K562 (cell line): ENCODE results near the gene IGSF3. TPM values are rescaled to one million over a fixed set of nuclear protein-coding genes. Genes with fewer than 3 reads are reported as not detected.
A peak's percentile ranks its signal among the peaks of the same experiment; 100 is the strongest.

Experiments
- CREB1 ChIP-seq, 2 experiments: sonication (generic) in 1 of 2; formaldehyde crosslinking in 1 of 2; IDR thresholded peaks; 2 replicates each; pipeline versions ENCODE4 v1.6.1 to v1.8.0; 2012 to 2022; ENCODE audit warnings: inconsistent platforms in 1 of 2, mild to moderate bottlenecking in 1 of 2, missing genetic modification reagents in 1 of 2, moderate library complexity in 1 of 2
- ETV5 ChIP-seq: sonication (generic); formaldehyde crosslinking; IDR thresholded peaks from 2 replicates; pipeline ENCODE4 v1.4.0; 2020; ENCODE audit warnings: low read depth, mild to moderate bottlenecking, missing genetic modification reagents
- FOXA1 ChIP-seq: fragments of 450-650 bp; IDR thresholded peaks from 2 replicates; pipeline ENCODE4 v1.6.1; 2016; ENCODE audit warnings: mild to moderate bottlenecking, borderline replicate concordance
- GATA2 ChIP-seq: sonication (generic); formaldehyde crosslinking; IDR thresholded peaks from 2 replicates; pipeline ENCODE4 v1.4.0; 2020; ENCODE audit warnings: mild to moderate bottlenecking, missing genetic modification reagents
- GTF2A2 ChIP-seq: IDR thresholded peaks from 2 replicates; pipeline ENCODE4 v1.6.1; 2016; ENCODE audit warnings: mild to moderate bottlenecking, missing genetic modification characterization, missing compliant biosample characterization
- HES1 ChIP-seq: fragments of 450-650 bp; IDR thresholded peaks from 2 replicates; pipeline ENCODE4 v1.6.1; 2016; ENCODE audit warnings: low read depth, mild to moderate bottlenecking, moderate library complexity
- IRF9 ChIP-seq: fragments of 450-650 bp; IDR thresholded peaks from 2 replicates; pipeline ENCODE4 v1.6.1; 2016; ENCODE audit warnings: missing biosample characterization, missing genetic modification characterization
- KDM4B ChIP-seq, 2 experiments: fragments of 450-650 bp in 1 of 2; sonication (generic) in 1 of 2; IDR thresholded peaks; 2 replicates each; pipeline ENCODE4 v1.6.1; 2016 to 2017; ENCODE audit warnings: borderline replicate concordance in 2 of 2, antibody characterized with exemption in 1 of 2, low read depth in 1 of 2, mild to moderate bottlenecking in 1 of 2
- LCOR ChIP-seq: sonication (generic); formaldehyde crosslinking; IDR thresholded peaks from 2 replicates; pipeline ENCODE4 v1.8.0; 2022; ENCODE audit warnings: mild to moderate bottlenecking, missing genetic modification reagents
- MCM3 ChIP-seq: fragments of 450-650 bp; IDR thresholded peaks from 2 replicates; pipeline ENCODE4 v1.6.1; 2016
- PCBP1 ChIP-seq: fragments of 200-400 bp; formaldehyde crosslinking; IDR thresholded peaks from 2 replicates; pipeline ENCODE4 v1.6.1; 2018; ENCODE audit warnings: mild to moderate bottlenecking, low read depth, low read length; ENCODE audit not compliant: poor library complexity, severe bottlenecking
- PML ChIP-seq: IDR thresholded peaks from 2 replicates; pipeline ENCODE4 v1.6.1; 2012; ENCODE audit warnings: low read length, inconsistent platforms
- PPARD ChIP-seq: fragments of 250-450 bp; sonication (Bioruptor Pico); IDR thresholded peaks from 2 replicates; pipeline ENCODE4 v1.8.0; 2022; ENCODE audit warnings: inconsistent platforms, mild to moderate bottlenecking, moderate library complexity
- RHOXF2B ChIP-seq: fragments of 250-450 bp; sonication (Bioruptor Pico); conservative IDR thresholded peaks from 2 replicates; pipeline ENCODE4 v1.5.1; 2021
- SAFB2 ChIP-seq: fragments of 200-400 bp; formaldehyde crosslinking; IDR thresholded peaks from 2 replicates; pipeline ENCODE4 v1.6.1; 2018; ENCODE audit warnings: borderline replicate concordance, low read length, low read depth, moderate library complexity; ENCODE audit not compliant: severe bottlenecking
- SREBF1 ChIP-seq: fragments of 150-350 bp; IDR thresholded peaks from 2 replicates; pipeline ENCODE4 v1.6.1; 2014; ENCODE audit warnings: antibody characterized with exemption, low read depth, low read length, borderline replicate concordance
- SRF ChIP-seq, 2 experiments: fragments of 250-450, 450-650 bp in 1 of 2; sonication (Bioruptor Pico) in 1 of 2; sonication (generic) in 1 of 2; formaldehyde crosslinking; IDR thresholded peaks; 2 replicates each; pipeline versions ENCODE4 v1.5.0 to v1.5.1; 2020 to 2022; ENCODE audit warnings: mild to moderate bottlenecking in 1 of 2, missing genetic modification reagents in 1 of 2
- STAG1 ChIP-seq: sonication (generic); formaldehyde crosslinking; IDR thresholded peaks from 2 replicates; pipeline ENCODE4 v1.5.0; 2020; ENCODE audit warnings: missing genetic modification reagents, borderline replicate concordance
- THAP7 ChIP-seq: fragments of 250-450 bp; sonication (Bioruptor Pico); IDR thresholded peaks from 2 replicates; pipeline ENCODE4 v1.5.0; 2021
- XRCC4 ChIP-seq: IDR thresholded peaks from one replicate; pipeline ENCODE4 v1.6.1; 2011; ENCODE audit not compliant: insufficient read depth, insufficient read length; ENCODE audit errors: extremely low read depth
- ZC3H4 ChIP-seq: sonication (generic); formaldehyde crosslinking; IDR thresholded peaks from 2 replicates; pipeline ENCODE4 v1.9.0; 2021; ENCODE audit warnings: missing genetic modification reagents, borderline replicate concordance
- ZNF280B ChIP-seq: fragments of 250-450 bp; sonication (Bioruptor Pico); IDR thresholded peaks from 2 replicates; pipeline ENCODE4 v1.5.1; 2021; ENCODE audit warnings: mild to moderate bottlenecking
- ZNF77 ChIP-seq: fragments of 250-450 bp; sonication (Bioruptor Pico); IDR thresholded peaks from 2 replicates; pipeline ENCODE4 v1.5.0; 2020
- ZNF780A ChIP-seq: fragments of 250-450 bp; sonication (Bioruptor Pico); IDR thresholded peaks from 2 replicates; pipeline ENCODE4 v1.5.0; 2021; ENCODE audit warnings: mild to moderate bottlenecking
- ZNF79 ChIP-seq: fragments of 250-450 bp; sonication (Bioruptor Pico); IDR thresholded peaks from 2 replicates; pipeline ENCODE4 v1.4.0; 2020; ENCODE audit warnings: low read depth, mild to moderate bottlenecking, moderate library complexity
- polyA plus RNA-seq, 8 experiments: library from polyadenylated mRNA; depleted of rRNA in 4 of 8; stranded (reverse) in 5 of 8; unstranded in 3 of 8; fragments of >200 nt; fragmentation: Nextera tagmentation in 2 of 8; fragmentation: Illumina TruSeq in 1 of 8; extraction: Ambion mirVana in 2 of 8; extraction: Trizol in 1 of 8; gene quantifications; 2 replicates each; pipeline versions ENCODE4 v1.2.1 to v1.2.3, GENCODE V29; 2011 to 2014; ENCODE audit warnings: inconsistent platforms in 1 of 8, missing spikeins in 1 of 8
- total RNA-seq, 7 experiments: library from RNA; depleted of rRNA in 6 of 7; stranded (reverse); fragments of >200 nt in 6 of 7; fragmentation: Illumina TruSeq in 2 of 7; extraction: Trizol in 2 of 7; gene quantifications; 2 replicates each; pipeline versions ENCODE4 v1.2.1 to v1.2.3, GENCODE V29; 2011 to 2021; ENCODE audit warnings: low replicate concordance in 1 of 7

Gene IGSF3
- total and polyA plus RNA-seq, 9 of the 15 experiments (the other 6 are each of a cell fraction or from before 2014, with no cell fraction given) = 1.1 to 15.0 (median 8.3) TPM

- TF ChIP-seq GATA2 (peak; percentile 31; the same call in 1 of the 2 replicates), ZNF280B (CRISPR knock-in tag) (no peak), PPARD (CRISPR knock-in tag) (no peak), MCM3 (no peak), IRF9 (tag) (no peak), THAP7 (no peak), SRF (CRISPR knock-in tag; IDR thresholded peaks at IDR 0.05) (no peak), FOXA1 (no peak), CREB1 (IDR thresholded peaks at IDR 0.05) (no peak; the same call in 1 of the 2 replicates), CREB1 (CRISPR knock-in tag; IDR thresholded peaks at IDR 0.05) (peak; percentile 12; the same call in 1 of the 2 replicates), PCBP1 (no peak), SREBF1 (0 out of 2 replicates have a peak, but pooled peaks have one; percentile 14), ZC3H4 (no peak; the same call in 1 of the 2 replicates), ETV5 (CRISPR knock-in tag) (no peak), PML (no peak), STAG1 (CRISPR knock-in tag) (no peak), ZNF79 (CRISPR knock-in tag) (no peak), RHOXF2B (CRISPR knock-in tag) (no peak), KDM4B (IDR thresholded peaks at IDR 0.05; ENCODE audit: borderline replicate concordance in 2 of 2, low read depth in 1 of 2) (no peak), GTF2A2 (tag) (no peak), LCOR (CRISPR knock-in tag) (no peak), SAFB2 (no peak), HES1 (peak; percentile 54; the same call in 1 of the 2 replicates), XRCC4 (no peak), ZNF780A (CRISPR knock-in tag) (no peak), ZNF77 (CRISPR knock-in tag) (no peak)
These were observed 97.7 kb downstream of the IGSF3 start (continued) for GRCh38 chr1:116569776-116570357.
